HepG2 (cell line): ENCODE results near the gene ZNF839. TPM values are rescaled to one million over a fixed set of nuclear protein-coding genes. Genes with fewer than 3 reads are reported as not detected.
A peak's percentile ranks its signal among the peaks of the same experiment; 100 is the strongest.

Experiments used
- BHLHE40 ChIP-seq: IDR thresholded peaks from 2 replicates; pipeline ENCODE4 v1.6.1; 2011; ENCODE audit warnings: low read length, improper control_type of control experiment
- CENPX ChIP-seq: sonication (generic); formaldehyde crosslinking; IDR thresholded peaks from 2 replicates; pipeline ENCODE4 v1.9.0; 2021; ENCODE audit warnings: mild to moderate bottlenecking, missing genetic modification reagents, moderate library complexity
- GABPB1 ChIP-seq: IDR thresholded peaks from 2 replicates; pipeline ENCODE4 v1.6.1; 2016; ENCODE audit warnings: mild to moderate bottlenecking, missing genetic modification reagents, moderate library complexity, missing compliant biosample characterization
- HNRNPLL ChIP-seq: fragments of 200-400 bp; formaldehyde crosslinking; IDR thresholded peaks from 2 replicates; pipeline ENCODE4 v1.6.1; 2017; ENCODE audit warnings: mild to moderate bottlenecking, low read depth, low read length; ENCODE audit not compliant: poor library complexity, severe bottlenecking
- NCOR1 ChIP-seq: fragments of 200-600 bp; sonication (generic); IDR thresholded peaks from 2 replicates; pipeline ENCODE4 v1.7.0; 2017; ENCODE audit warnings: antibody characterized with exemption, low read length, borderline replicate concordance
- SMARCE1 ChIP-seq: fragments of 450-650 bp; IDR thresholded peaks from 2 replicates; pipeline ENCODE4 v1.6.1; 2017; ENCODE audit warnings: borderline replicate concordance
- TGIF2 ChIP-seq: IDR thresholded peaks from 2 replicates; pipeline ENCODE4 v1.6.1; 2016; ENCODE audit warnings: control low read depth, missing compliant biosample characterization
- ZBTB3 ChIP-seq: sonication (generic); formaldehyde crosslinking; IDR thresholded peaks from 2 replicates; pipeline ENCODE4 v1.4.0; 2020; ENCODE audit warnings: low read depth, mild to moderate bottlenecking, moderate library complexity, missing genetic modification reagents, borderline replicate concordance
- ZNF121 ChIP-seq: sonication (generic); formaldehyde crosslinking; IDR thresholded peaks from 2 replicates; pipeline ENCODE4 v1.5.0; 2020; ENCODE audit warnings: mild to moderate bottlenecking, missing genetic modification reagents
- ZNF282 ChIP-seq: fragments of 450-650 bp; IDR thresholded peaks from 2 replicates; pipeline ENCODE4 v1.6.1; 2018; ENCODE audit not compliant: partially characterized antibody
- ZNF556 ChIP-seq: sonication (generic); formaldehyde crosslinking; IDR thresholded peaks from 2 replicates; pipeline ENCODE4 v1.4.0; 2020; ENCODE audit warnings: mild to moderate bottlenecking, missing genetic modification reagents, borderline replicate concordance
- polyA plus RNA-seq, 8 experiments: library from polyadenylated mRNA; depleted of rRNA in 3 of 8; stranded (reverse) in 7 of 8; unstranded in 1 of 8; fragments of >200 nt; fragmentation: Illumina TruSeq in 4 of 8; extraction: Trizol in 4 of 8; gene quantifications; 2 replicates each; pipeline versions ENCODE4 v1.2.1 to v1.2.3, GENCODE V29; 2011 to 2016; ENCODE audit warnings: low read depth in 4 of 8, missing spikeins in 1 of 8, mixed read lengths in 1 of 8; ENCODE audit not compliant: insufficient read depth in 1 of 8
- total RNA-seq, 5 experiments: library from RNA; depleted of rRNA; stranded (reverse); fragments of >200 nt; fragmentation: Illumina TruSeq; extraction: Trizol; gene quantifications; 2 replicates each; pipeline ENCODE4 v1.2.3, GENCODE V29; 2016; ENCODE audit warnings: low read depth in 1 of 5
- TF ChIP-seq, protein P1 (sequence below): sonication (generic); formaldehyde crosslinking; IDR thresholded peaks from 2 replicates; pipeline ENCODE4 v1.8.1; 2023; ENCODE audit warnings: mild to moderate bottlenecking, missing genetic modification reagents
- TF ChIP-seq, protein P2 (sequence below): sonication (generic); formaldehyde crosslinking; IDR thresholded peaks from 2 replicates; pipeline ENCODE4 v1.4.0; 2020; ENCODE audit warnings: mild to moderate bottlenecking, missing genetic modification reagents
- TF ChIP-seq, protein P3 (sequence below), 2 experiments: sonication (generic) in 1 of 2; formaldehyde crosslinking in 1 of 2; IDR thresholded peaks; 2 replicates each; pipeline versions ENCODE4 v1.4.0 to v1.6.1; 2018 to 2020; ENCODE audit warnings: missing genetic modification reagents in 2 of 2, borderline replicate concordance in 1 of 2, low read depth in 1 of 2, mild to moderate bottlenecking in 1 of 2, missing biosample characterization in 1 of 2
- TF ChIP-seq, protein P4 (sequence below): IDR thresholded peaks from 2 replicates; pipeline ENCODE4 v1.6.1; 2016; ENCODE audit warnings: missing compliant biosample characterization, missing genetic modification reagents, borderline replicate concordance
- TF ChIP-seq, protein P5 (sequence below): sonication (generic); formaldehyde crosslinking; IDR thresholded peaks from 2 replicates; pipeline ENCODE4 v1.8.1; 2022; ENCODE audit warnings: mild to moderate bottlenecking, missing genetic modification reagents

Gene ZNF839
- total and polyA plus RNA-seq, 2 of the 13 experiments (the other 11 are each of a cell fraction or from before 2014, with no cell fraction given), result 11.1 to 12.8 TPM

DNA sequence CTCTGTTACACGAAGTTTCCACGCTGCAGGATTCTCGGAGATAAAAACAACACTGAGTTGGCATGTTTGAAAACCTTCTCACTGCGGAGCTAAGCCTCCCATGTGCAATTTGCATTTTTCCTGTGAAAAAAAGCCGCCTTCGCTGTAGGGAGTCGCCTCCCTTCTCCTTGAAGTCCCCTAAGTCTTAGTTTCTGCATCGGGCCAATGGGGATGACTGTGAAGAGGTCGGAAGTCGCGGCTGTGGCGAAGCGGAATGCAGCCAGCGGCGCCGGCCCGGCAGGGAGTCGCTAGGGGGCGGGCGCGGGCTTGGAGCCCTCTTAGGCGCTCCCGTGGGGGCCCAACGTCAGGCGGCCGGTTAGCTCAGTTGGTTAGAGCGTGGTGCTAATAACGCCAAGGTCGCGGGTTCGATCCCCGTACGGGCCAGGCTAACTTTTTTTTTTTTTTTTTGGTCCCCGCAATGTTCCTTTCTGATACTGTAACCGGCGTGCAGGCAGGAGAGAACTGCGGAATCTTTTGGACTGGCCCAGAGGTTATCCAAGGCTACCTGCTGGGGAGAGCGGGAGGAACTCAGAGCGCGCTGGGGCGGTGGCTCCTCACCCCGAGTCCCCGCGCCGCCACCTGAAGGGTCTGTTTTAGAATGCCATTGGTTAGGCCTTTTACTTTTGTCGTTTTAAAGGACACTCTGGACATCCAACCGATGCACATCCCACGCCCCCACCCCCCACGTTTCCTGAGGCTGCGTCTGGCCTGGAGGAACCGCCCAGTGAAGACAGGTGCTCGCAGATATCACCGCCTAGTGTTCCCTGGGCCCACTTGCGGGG is 2.6 kb upstream of the ZNF839 start (continued):
- TF ChIP-seq, protein P1, sequence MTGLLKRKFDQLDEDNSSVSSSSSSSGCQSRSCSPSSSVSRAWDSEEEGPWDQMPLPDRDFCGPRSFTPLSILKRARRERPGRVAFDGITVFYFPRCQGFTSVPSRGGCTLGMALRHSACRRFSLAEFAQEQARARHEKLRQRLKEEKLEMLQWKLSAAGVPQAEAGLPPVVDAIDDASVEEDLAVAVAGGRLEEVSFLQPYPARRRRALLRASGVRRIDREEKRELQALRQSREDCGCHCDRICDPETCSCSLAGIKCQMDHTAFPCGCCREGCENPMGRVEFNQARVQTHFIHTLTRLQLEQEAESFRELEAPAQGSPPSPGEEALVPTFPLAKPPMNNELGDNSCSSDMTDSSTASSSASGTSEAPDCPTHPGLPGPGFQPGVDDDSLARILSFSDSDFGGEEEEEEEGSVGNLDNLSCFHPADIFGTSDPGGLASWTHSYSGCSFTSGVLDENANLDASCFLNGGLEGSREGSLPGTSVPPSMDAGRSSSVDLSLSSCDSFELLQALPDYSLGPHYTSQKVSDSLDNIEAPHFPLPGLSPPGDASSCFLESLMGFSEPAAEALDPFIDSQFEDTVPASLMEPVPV (CRISPR knock-in tag), result peak; percentile 17; the same call in 1 of the 2 replicates
- TF ChIP-seq BHLHE40 (no peak), ZNF282 (no peak), GABPB1 (CRISPR knock-in tag) (peak; percentile 81), SMARCE1 (no peak), HNRNPLL (peak; percentile 77), NCOR1 (peak; percentile 20; the same call in 1 of the 2 replicates), ZNF556 (CRISPR knock-in tag) (no peak; the same call in 1 of the 2 replicates), ZBTB3 (CRISPR knock-in tag) (0 out of 2 replicates have a peak, but pooled peaks have one; percentile 12), TGIF2 (CRISPR knock-in tag) (no peak), ZNF121 (CRISPR knock-in tag) (no peak), CENPX (CRISPR knock-in tag) (no peak)
- TF ChIP-seq, protein P2, sequence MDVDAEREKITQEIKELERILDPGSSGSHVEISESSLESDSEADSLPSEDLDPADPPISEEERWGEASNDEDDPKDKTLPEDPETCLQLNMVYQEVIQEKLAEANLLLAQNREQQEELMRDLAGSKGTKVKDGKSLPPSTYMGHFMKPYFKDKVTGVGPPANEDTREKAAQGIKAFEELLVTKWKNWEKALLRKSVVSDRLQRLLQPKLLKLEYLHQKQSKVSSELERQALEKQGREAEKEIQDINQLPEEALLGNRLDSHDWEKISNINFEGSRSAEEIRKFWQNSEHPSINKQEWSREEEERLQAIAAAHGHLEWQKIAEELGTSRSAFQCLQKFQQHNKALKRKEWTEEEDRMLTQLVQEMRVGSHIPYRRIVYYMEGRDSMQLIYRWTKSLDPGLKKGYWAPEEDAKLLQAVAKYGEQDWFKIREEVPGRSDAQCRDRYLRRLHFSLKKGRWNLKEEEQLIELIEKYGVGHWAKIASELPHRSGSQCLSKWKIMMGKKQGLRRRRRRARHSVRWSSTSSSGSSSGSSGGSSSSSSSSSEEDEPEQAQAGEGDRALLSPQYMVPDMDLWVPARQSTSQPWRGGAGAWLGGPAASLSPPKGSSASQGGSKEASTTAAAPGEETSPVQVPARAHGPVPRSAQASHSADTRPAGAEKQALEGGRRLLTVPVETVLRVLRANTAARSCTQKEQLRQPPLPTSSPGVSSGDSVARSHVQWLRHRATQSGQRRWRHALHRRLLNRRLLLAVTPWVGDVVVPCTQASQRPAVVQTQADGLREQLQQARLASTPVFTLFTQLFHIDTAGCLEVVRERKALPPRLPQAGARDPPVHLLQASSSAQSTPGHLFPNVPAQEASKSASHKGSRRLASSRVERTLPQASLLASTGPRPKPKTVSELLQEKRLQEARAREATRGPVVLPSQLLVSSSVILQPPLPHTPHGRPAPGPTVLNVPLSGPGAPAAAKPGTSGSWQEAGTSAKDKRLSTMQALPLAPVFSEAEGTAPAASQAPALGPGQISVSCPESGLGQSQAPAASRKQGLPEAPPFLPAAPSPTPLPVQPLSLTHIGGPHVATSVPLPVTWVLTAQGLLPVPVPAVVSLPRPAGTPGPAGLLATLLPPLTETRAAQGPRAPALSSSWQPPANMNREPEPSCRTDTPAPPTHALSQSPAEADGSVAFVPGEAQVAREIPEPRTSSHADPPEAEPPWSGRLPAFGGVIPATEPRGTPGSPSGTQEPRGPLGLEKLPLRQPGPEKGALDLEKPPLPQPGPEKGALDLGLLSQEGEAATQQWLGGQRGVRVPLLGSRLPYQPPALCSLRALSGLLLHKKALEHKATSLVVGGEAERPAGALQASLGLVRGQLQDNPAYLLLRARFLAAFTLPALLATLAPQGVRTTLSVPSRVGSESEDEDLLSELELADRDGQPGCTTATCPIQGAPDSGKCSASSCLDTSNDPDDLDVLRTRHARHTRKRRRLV, result peak; percentile 65; the same call in 1 of the 2 replicates
- TF ChIP-seq, protein P3, sequence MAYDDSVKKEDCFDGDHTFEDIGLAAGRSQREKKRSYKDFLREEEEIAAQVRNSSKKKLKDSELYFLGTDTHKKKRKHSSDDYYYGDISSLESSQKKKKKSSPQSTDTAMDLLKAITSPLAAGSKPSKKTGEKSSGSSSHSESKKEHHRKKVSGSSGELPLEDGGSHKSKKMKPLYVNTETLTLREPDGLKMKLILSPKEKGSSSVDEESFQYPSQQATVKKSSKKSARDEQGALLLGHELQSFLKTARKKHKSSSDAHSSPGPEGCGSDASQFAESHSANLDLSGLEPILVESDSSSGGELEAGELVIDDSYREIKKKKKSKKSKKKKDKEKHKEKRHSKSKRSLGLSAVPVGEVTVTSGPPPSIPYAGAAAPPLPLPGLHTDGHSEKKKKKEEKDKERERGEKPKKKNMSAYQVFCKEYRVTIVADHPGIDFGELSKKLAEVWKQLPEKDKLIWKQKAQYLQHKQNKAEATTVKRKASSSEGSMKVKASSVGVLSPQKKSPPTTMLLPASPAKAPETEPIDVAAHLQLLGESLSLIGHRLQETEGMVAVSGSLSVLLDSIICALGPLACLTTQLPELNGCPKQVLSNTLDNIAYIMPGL (CRISPR knock-in tag; IDR thresholded peaks at IDR 0.05; ENCODE audit: borderline replicate concordance in 1 of 2, low read depth in 1 of 2), result peak; percentile 99
- TF ChIP-seq, protein P4, sequence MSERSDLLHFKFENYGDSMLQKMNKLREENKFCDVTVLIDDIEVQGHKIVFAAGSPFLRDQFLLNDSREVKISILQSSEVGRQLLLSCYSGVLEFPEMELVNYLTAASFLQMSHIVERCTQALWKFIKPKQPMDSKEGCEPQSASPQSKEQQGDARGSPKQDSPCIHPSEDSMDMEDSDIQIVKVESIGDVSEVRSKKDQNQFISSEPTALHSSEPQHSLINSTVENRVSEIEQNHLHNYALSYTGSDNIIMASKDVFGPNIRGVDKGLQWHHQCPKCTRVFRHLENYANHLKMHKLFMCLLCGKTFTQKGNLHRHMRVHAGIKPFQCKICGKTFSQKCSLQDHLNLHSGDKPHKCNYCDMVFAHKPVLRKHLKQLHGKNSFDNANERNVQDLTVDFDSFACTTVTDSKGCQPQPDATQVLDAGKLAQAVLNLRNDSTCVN, result peak; percentile 36; the same call in 1 of the 2 replicates
- TF ChIP-seq, protein P5, sequence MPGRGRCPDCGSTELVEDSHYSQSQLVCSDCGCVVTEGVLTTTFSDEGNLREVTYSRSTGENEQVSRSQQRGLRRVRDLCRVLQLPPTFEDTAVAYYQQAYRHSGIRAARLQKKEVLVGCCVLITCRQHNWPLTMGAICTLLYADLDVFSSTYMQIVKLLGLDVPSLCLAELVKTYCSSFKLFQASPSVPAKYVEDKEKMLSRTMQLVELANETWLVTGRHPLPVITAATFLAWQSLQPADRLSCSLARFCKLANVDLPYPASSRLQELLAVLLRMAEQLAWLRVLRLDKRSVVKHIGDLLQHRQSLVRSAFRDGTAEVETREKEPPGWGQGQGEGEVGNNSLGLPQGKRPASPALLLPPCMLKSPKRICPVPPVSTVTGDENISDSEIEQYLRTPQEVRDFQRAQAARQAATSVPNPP (CRISPR knock-in tag), result 0 out of 2 replicates have a peak, but pooled peaks have one; percentile 6
